GM21825 (cell line): Measurements from ENCODE around the gene DTNB.

Experiments
- ATAC-seq: cut with Tn5 transposase; IDR thresholded peaks from one replicate; pipeline ENCODE4 v1.9.1; 2021; ENCODE audit warnings: mild to moderate bottlenecking, moderate library complexity; ENCODE audit not compliant: unreplicated experiment

Gene DTNB

DNA sequence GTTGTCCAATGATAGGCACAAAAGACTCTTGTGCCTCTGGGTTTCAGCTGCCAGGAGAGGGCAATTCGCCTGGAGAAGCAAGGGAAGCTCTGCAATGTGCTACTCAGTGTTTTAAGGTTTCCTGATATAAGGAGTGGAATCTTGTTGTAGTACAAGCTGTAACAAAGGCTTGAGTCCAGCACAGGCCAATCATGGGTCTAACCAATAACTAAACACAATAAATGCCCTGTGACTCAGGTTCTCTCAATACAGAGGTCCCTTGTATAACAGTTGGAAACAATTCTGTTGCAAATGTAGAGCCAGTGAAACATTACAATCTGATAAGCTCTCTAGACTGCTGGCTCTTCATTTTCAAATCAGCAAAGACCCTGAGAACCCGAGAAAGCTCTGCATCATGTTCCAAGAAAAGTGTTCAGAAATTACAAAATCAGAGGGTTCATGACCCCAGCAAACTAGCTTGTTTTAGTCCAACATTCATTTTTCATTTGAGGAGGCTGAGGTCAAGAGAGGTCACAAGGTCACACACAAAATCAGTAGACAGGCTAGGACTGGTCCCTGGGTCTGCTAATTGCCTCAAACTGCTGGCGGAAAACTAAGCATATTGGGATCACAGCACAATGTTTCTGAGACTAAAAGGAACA, 272.7 kb downstream of the DTNB start:
- ATAC-seq = no peak

DNA sequence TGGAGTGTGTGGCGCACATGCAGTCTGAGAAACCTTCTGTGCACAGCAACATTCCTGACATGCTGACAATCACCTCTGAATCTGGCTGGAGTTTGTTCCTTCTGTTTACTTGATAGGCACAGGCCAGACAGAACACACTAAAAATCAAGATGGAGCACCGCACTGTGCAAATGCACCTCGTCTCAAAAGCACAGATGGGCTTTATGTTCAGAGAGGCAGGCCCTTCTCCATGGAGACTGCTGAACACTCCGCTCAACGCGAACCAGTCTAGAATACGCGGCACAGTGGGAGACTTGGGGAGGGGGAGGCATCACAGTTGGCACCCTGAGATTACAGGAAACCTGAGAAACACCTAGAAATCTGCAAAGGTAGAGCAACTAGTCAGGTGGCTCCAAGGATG, 273.2 kb downstream of the DTNB start:
- no peak for ATAC-seq

- ATAC-seq = no peak
Observed at GRCh38 chr2:25398534-25398933, 274.8 kb downstream of the DTNB start.

DNA sequence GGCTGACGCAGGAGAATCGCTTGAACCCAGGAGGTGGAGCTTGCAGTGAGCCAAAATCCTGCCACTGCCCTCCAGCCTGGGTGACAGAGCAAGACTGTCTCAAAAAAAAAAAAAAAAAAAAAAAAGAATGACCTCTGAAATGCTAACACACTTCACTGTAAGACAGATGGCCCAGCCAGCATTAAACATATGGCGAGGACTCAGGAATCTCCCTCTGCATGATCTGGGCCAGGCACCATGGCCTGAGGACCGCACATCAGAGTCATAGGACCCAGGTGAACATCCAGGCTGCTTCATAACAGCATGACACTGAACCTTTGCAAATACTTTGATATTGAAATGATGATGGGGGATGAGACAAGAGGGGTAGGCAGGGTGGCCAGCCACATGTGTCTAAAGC, 275.6 kb downstream of the DTNB start:
- ATAC-seq = no peak

- ATAC-seq = no peak
Observed at GRCh38 chr2:25389161-25389560, 284.2 kb downstream of the DTNB start.

- no peak for ATAC-seq
Observed at GRCh38 chr2:25388491-25388890, 284.9 kb downstream of the DTNB start.

GRCh38 chr2:25387876-25388449, 285.4 kb downstream of the DTNB start:
- no peak for ATAC-seq

GRCh38 chr2:25386971-25387875, 286.2 kb downstream of the DTNB start:
- no peak for ATAC-seq

DNA sequence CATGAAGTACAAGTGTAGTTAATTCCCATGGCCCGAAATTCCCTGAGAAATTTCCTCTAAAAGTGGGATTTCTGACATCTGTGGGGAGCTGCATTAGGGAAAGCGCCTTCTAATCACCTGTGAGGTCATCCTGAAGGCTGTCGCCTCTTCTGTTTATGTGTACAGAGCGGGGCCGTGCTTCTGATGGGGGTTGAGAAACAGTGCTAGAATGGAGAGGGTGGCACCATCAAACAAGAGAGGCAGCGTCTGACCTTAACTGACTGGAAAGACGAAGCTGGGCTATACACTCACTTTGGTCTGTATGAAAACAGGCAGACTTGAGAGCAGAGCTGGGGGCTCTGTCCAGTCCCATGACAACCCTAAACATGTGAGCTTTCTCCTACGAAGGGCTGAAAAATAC, 287.5 kb downstream of the DTNB start:
- ATAC-seq = no peak

- no peak for ATAC-seq
Observed at GRCh38 chr2:25383806-25384205, 289.6 kb downstream of the DTNB start.

- ATAC-seq = no peak
Observed at GRCh38 chr2:25381502-25381901, 291.9 kb downstream of the DTNB start.

DNA sequence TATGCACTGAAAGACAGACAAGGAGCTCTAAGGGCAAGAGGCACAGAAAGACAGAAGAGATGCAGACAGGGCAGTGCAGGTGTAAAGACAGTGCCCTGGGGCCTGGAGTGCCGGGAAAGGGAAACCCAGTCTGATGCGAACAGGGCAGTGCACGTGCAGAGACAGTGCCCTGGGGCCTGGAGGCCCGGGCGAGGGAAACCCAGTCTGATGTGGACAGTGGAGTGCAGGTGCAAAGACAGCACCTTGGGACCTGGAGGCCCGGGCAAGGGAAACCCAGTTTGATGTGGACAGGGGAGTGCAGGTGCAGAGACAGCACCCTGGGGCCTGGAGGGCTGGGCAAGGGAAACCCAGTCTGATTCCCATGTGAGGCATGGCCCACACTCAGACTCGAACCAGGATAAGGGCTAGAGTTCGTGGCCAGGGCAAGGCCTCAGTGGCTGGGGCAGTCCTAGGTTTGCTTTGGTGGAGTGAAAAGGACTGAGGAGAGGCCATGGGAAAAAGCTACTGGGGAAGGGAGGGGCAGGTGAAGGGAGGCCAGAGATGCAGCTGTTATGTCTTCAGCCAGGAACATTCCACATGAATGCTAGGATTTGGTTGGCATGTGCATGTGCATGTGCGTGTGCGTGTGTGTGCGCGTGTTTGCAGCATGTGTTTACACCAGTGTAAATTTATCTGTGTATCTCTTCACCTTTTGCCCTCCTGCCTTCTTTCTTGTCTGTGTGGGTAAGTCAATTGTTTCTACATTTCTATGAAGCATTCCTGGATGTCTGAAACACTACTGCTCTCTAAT, 292.6 kb downstream of the DTNB start:
- no peak for ATAC-seq

GRCh38 chr2:25380023-25380422, 293.4 kb downstream of the DTNB start:
- ATAC-seq = no peak

DNA sequence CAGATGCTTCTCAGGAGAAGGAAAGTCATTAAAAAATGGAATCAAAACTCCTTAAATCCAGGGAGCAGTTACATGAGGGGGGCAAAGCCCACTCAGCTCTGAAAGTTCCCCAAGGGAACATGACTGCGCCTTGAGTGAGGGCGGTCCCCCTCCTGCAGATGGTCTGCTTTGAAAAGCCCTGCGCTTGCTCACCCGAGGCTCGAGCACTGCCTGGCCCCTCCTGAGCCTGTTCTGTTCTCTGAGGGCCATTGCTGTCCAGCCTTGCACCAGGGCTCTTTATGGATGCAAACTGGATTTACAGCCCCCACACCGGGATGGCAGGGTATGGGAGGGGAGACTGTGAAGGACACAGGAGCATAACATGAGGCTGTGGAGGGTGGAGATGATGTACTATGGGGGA, 293.8 kb downstream of the DTNB start:
- no peak for ATAC-seq

- no peak for ATAC-seq
Observed at GRCh38 chr2:25378731-25379490, 294.5 kb downstream of the DTNB start.

DNA sequence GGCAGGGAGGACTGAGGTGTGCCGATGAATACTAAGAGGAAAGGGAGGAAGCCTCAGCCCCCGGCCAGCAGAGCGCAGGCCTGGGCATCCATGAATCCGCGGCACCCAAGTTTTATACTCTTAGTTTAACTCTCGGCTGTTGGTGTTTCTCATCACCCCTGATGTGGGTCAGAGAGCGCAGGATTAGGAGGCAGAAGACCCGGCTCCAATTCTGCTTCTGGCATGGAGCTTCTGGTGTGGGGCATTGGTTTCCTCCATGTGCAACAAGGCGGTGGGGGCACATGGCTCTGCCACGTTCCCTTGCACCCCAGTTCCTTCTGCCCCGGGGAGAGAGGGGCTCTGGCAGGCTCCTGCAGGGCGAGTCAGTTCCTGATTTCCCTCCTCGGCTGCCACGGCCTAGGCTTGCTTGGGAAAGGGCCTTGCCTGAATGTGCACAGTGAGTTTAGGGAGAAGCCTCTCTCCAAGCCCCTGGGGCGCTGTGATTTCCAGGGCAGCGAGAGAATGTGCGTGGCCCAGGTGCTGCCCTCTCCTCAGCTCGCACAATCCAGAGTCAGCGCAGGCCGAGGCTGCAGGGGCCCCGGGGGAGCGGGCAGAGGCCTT, 295.5 kb downstream of the DTNB start:
- ATAC-seq = no peak

GRCh38 chr2:25376750-25377621, 296.4 kb downstream of the DTNB start:
- ATAC-seq = peak; percentile 94

DNA sequence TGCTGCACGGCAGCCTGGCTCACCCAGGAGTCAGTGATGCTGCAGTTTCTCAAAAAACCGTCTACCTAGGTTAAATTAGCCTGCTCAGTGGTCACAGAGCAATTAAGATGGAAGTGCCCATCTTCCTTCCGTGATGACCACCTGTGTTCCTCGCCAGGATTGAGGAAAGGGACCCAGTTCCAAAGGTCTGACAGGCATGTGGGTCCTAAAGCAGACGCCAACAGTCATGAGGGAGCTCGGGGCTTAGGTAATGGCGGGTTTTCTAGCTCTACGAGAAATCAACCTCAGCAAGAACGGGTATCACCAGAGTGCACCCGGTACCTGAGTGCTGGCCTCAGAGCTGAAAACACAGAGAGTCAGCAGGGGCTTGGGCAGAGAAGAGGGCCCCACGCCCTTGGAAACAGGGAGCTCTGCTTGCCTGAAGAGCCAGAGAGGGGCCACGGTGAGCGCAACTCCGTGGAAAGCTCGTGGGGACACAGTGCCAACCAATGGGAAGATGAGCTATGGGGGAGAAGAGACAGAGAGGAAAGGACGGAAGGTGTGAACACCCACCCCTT, 297.3 kb downstream of the DTNB start:
- no peak for ATAC-seq
